ENCODE measurements around the gene PTPRN.
"Not testable (repeated sequence)": the region's sequence is repeated elsewhere in the genome, so short reads cannot be mapped to it uniquely, and the experiment has no call there.

PTPRN gene

DNA sequence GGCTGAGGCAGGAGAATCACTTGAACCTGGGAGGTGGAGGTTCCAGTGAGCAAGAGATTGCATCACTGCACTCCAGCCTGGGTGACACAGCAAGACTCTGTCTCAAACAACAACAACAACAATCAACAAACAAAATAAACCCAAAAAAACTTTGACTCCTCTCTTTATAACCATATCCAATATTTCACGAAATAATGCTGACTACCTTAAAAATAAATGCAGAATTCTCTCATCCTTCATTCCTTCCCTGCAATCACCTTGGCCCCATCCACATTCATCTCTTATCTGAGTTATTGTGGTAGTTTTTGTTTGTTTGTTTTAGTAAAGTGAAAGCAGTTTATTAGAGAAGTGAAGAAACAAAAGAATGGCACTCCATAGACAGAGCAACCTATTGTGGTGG is 3.2 kb downstream of the PTPRN start:
- no peak for DNase-seq

DNA sequence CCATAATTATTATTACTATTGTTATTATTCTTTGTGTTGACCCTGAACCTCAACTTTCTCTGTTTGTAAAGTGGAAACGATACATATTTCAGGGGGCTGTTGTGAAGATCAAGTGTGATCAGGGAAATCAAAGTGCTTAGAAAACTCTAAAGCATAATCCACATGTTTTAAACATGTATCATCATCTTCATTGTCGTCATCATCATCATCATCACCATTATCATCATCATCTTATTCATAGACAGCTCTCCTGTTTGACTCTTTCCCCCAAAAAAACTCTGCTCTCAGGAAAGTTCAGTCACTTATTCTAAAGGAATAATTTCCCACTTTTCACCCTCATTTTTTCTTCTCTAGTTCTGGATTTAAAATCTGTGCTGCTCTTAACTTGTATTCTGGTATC is 5.0 kb downstream of the PTPRN start:
- DNase-seq, result no peak

DNA sequence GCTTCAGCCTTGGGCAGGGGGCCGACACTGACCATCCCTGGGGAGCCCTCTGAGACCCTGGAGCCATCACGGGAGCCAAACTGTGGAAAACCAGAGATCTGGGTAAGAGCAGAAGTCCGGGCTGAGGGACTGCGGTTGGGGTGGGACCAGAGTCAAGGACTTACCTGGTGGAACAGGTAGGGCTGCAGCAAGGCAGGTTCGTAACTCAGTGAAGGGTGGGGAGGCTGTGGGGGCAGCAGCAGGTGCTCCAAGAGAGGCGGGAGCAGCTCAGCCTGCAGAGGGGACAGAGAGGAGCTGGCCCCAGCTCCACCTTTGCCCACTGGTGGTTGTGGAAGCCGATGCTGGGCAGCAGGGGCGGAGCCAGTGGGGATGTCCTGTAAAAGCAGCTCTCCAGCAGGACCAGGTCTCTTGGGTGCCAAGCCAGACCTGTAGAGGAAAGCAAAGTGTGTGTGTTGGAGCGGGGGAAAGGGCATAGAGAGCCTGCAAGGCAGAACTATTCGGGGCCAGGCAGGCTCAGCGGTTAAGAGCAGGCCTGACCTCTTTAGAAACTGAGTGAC is 6.7 kb downstream of the PTPRN start:
- no peak for DNase-seq

DNA sequence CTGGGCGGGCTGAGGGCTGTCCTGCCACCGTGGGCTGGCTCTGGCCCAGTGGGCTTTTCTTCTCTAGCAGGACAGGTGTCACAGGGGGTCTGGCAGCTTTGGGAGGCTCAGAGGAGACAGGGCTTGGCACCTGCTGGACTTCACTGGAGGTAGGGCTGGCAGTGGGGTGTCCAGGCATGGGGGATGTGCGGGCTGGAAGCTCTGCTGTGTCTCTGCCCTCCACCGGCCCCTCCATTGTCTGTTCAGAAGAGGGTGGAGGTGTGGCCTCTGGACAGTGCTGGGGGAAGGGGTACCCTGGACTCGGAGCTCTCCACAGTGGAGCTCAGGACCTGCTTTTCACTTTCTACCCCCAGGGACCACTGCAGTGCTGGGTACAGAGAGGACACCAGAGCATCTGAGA is 9.2 kb downstream of the PTPRN start:
- no peak for DNase-seq

DNA sequence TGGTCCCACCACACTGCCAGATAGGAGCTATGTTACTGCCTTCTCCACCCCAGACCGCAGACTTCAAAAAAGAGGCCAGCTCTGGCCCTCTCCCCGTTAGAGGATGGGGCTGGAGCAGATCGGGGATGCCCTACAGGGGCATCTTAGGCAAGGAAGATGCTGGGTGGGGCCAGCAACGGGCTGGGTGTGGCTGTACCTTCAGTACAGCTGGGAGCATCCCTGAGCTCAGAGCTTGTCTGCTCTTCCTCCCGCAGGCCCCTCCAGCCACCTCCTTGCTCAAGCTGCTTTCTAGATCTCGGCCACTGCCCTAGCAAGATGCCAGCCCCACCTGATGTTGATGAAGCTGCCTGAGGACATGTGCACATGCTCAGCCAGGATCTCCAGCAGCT is 9.8 kb downstream of the PTPRN start:
- no peak for DNase-seq

DNA sequence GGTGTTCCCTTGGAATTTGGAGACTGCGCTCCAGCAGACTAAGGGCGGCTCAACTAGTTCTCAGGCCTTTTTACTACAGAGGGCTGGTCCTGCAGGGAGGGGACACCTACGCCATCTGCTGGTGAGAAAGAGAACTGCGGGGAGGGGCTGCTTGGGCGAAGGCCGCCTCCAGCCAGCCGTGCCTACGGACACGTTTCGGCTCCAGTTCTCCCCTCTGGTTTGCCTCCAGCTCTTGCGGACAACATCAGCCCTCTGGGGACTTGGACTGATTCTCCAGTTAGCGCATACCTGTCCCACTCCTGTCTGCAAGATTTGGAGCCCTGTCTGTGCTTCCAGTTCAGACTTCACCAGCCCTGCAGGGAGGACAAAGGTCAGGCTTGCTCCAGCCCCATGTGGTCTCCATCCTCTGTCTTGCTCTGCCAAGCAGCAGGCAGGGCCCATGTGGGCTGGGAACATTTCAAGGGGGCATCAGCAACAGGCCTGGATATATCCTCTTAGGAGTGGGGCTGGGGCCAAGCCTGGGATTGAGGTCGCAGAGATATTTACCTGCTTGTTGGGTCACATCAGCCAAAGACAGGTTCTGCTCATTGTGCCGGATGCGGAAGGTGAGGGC is 10.3 kb downstream of the PTPRN start:
- peak; percentile 96 for DNase-seq

DNA sequence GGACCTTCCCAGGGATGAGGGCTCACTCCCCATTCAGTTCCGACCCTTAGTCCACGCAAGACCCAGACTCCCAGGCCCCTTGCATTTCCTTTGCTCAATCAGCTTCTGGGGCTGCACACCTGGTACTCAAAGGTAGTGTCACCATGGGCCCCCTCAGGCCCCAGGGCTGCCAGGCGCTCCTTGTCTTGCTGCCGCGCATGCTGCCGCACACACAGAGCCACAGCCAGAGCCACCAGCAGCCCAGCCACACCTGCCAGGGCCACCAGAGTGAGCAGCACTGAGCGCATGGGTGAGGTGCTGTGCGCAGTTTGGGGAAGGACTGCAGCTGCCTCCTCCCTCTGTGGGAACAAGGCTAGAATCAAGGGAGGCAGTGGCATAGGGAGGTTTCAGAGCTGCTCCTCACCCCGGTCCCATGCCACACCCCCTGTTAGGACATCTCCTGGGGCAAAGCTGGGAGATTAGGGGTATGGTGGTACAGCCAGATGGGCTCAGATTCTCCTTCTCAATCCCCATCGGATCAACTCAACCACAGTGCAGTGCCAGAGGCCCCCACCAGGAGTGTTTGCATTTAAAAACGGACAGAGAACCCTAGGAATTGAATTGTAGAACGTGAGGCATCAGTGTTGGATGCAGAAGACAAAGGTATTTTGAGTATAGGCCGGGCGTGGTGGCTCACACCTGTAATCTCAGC is 11.3 kb downstream of the PTPRN start:
- no peak for DNase-seq

DNA sequence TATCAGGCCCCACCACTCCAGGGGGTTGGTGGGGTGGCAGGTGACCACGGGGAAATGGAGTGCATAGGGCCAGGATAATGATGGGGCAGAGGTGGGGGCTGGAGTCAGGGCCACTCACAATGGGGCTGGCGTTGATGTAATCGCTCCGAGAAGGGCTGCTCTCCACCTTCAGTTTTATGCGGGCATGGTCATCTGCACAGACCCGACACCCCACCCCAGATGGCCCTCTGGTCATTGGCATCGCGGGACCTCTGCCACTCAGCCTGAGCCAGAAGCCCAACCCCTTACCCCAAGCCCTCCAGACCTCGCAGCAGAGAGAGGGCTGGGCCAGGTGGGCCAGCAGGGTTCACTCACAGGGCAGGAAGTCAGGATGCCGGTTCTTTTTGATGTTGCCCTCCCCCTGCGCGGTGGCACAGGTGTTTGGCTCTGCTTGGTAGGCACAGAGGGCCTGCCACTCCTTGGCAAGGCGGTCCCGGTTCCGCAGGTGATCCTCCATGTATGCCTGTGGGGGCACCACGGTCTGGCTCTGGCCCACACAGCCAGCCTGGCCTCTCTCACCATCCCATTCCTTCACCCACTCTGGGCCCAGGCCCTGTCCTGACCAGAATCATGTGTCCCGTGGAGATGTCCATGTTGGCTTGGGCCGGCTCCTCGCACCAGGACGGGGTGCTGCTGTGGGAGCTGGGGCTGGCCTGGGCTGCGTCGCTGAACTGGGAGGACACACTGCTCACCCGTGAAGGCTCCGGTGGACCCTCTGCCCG is 12.4 kb downstream of the PTPRN start:
- no peak for DNase-seq

DNA sequence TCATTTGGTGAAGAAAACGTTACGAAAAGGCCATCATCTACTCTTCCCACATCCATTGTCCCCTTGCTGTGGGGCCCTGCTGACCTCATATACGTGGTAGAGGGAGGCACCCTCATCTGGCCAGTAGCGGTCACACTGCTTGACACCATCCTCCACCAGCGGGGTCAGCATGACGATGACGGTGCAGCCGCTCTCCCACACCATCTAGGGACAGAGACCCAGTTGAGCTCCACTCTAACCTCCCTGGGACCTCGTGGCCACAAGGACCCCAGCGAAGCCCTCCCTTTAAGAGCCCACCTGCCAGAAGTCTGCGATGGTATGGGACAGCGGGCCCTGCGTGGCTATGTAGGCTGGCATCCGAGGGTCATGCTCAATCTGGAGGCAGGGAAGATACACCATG is 13.1 kb downstream of the PTPRN start:
- no peak for DNase-seq

DNA sequence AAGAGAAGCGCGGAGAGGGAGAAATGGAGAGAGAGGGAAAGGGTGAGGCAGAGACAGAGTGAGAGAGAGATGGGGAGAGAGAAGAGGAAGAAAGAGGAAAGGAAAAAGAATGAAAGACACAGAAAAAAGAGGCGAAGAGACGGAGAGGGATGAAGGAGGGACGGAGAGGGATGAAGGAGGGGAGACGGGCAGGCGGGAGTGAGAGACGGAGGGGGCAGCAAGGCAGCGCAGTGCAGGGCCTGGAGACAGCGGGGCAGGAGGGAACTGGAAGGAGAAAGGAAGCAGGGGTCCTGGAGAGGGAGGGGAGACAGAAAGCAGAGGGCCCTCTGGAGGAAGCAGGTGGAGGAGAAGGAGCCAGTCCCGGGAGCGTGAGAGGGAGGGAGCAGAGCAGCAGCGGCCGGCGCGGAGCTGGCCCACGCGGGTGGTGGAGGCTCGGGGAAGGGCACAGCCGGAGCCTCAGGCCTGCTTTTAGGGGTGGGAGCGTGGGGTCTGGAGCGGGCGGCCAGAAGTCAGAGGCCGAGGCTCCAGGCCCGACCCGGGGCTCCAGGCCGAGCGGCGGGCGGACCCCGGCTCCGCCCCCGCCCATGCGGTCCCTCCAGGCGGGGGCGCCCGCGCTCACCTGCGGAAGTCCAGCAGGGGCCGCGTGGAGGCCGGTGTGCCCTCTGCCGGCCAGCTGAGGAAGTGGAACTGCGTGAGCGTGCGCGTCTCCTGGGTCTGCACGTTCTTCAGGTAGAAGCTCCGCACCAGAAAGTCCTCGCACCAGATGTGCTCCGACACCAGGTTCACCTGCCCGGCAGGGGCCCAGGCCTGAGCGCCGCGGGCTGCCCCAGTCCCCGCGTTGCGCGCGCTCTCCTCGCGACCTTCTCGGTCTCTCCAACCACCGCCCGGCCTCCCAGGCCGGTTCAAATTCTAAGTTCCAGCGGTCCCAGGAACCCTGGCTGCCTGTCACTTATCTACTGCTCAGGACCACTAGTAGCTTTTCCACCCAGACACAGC is 14.5 kb downstream of the PTPRN start:
- peak; percentile 98 for DNase-seq

DNA sequence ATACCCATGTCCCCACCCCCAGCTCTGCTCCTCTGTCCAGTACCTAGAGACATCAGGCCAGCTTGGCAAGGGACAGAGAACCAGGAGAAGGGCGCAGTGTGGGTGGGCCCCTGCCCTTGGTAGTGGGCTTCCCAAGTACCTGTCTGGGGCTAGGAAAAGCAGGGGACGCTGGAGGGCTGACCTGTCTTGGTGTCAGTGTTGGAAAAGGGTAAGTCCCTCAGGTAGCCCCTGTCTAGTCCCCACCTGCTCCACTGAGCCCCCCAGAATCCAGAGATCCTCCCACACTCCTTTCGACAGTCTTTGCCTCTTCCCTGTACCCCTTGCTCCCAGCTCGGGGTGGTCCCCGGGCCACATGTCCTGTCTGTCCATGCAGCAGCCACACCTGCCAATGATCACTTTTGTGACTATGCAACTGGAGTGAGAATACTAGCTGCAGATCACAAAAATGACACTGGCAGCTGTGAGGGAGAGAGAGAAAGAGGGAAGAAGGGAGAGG is 15.4 kb downstream of the PTPRN start:
- no peak for DNase-seq

DNA sequence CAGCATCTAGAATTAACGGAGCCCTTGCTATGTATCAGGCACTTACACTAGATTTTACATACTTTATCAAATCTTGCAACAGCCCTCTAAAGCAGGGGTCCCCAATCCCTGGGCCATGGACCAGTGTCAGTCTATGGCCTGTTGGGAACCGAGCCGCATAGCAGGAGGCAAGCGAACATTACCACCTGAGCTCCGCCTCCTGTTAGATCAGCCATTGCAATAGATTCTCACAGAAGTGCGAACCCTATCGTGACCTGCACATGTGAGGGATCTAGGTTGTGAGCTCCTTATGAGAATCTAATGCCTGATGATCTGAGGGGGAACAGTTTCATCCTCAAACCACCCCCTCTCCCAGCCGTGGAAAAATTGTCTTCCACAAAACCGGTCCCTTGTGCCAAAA is 16.6 kb downstream of the PTPRN start:
- no peak for DNase-seq

DNA sequence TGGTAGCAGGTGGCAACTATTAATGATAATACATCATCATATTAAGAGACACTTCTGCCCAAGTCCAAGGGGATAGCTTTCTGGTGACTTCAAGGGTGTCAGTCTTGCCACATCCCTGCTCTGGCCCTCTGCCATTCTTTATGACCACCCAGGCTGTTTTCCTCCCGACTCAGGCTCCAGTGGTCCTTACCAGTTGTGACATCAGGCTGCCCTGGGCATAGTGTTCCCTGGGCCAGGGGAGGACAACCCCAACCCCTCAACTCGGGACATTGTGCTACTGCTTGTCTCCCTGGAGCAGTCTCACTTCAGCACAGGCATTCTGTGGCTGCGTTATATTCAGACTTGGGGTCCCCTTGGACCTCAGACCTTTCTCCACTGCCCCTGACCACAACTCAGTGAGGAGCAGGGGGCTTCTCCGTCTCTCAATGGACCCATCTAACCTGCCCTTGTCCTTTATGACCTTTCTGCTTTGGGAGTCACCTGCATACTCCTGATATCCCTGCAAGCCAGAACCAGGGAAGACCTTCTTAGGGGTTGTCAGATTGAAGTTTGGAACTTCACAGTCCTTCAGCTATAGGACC is 17.2 kb downstream of the PTPRN start:
- no peak for DNase-seq

DNA sequence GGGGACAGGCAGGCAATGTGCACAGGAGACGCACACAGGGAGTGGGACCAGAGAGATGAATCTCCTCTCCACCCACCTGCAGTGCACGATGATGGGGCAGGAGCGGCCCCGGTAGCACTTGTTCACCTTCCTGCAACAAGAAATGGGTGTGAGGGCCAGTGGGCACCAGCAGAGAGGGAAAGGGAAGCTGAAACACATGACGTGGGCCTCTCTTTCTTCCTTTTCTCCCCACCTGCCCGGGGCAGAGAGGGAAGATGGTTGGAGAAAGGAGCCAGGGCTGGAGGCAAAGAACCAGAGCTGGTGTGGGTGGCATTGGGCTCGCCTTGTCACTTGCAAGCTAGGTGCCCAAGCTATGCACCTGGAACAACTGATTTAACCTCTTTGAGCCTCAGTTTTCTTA is 17.8 kb downstream of the PTPRN start:
- DNase-seq, result no peak

DNA sequence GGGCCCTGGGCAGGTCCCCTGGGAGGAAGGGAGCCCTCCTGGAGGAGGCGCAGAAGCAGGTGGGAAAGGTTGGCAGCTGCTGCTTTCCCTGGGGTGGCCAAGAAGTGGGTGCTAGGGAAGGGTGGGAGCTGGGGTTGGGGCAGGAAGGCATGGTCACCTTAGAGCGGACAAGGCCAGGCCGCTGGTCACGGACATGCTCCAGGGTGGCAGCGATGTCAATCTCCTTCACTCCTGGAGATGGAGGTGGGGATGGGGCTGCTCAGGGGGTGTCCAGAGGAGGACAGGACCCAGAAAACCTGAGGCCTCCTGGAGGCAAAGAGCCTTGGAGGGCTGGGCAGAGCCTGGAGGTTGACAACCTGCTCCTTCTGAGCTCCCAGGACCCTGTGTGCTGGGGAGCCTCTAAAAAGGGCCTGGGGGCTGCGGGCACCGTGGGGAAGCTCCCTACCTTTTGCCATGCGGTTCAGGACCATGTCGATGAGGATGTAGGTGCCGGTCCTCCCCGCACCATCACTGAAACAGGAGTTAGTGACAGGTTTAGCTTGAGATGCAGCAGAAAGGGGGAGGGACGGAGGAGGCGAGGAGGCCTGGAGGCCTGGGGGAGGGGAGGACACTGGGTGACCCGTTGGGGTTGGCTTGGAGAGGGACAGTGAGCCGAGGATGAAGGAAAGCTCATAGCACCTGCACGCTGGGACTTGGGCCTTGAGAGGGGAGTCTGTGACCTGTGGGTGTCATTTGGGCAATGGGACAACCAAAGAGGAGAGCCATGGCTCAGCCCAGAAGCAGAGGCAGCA is 18.6 kb downstream of the PTPRN start:
- no peak for DNase-seq

DNA sequence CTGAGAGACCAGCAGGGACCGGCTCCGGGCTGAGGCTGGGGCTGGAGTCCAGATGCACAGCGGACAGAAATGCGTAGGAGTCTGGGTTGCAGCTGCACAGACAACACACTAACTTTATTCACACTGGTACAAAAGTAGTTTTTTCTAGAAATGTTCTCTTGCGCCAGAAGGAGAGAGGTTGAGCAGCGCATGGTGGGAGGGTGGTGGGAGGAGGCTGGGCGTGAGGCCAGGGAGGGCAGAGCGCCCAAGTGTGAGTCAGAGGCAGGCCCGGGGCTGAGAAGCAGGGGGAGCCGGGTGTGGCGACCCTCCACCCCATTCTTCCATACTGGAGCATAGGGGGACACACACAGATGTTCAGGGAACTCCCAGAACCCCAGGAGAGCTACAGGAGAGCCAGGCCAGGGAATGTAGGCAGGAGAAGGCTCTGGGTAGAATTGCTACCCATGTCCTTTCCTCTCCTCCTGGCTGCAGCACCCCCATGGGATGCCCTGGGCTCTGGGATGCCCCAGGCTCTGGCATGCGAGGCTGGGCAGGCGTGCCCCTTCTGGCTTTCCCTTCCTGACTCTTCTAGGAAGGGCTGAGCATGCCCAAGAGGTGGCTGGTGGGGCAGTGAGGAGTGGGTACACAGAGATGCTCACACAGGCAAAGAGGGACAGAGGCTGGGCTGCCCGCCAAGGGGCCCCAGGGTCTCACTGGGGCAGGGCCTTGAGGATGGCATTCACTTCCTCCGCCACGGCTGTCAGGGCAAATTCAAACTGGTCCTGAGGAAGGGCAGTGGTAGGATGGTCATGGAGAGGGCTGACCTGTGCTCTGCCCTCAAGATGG is 19.5 kb downstream of the PTPRN start:
- DNase-seq, result no peak

DNA sequence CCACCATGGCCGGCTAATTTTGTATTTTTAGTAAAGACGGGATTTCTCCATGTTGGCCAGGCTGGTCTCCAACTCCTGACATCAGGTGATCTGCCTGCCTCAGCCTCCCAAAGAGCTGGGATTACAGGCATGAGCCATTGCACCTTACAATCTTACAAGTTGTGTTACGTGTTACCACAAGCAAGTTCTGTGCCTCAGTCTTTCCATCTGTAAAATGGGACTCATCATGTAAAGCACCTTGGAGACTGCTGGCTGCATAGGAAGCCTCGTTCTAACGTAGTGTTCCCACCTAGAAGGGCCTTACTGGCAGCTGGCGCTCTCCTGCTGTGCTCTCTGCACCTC is 20.0 kb downstream of the PTPRN start:
- DNase-seq, result no peak

DNA sequence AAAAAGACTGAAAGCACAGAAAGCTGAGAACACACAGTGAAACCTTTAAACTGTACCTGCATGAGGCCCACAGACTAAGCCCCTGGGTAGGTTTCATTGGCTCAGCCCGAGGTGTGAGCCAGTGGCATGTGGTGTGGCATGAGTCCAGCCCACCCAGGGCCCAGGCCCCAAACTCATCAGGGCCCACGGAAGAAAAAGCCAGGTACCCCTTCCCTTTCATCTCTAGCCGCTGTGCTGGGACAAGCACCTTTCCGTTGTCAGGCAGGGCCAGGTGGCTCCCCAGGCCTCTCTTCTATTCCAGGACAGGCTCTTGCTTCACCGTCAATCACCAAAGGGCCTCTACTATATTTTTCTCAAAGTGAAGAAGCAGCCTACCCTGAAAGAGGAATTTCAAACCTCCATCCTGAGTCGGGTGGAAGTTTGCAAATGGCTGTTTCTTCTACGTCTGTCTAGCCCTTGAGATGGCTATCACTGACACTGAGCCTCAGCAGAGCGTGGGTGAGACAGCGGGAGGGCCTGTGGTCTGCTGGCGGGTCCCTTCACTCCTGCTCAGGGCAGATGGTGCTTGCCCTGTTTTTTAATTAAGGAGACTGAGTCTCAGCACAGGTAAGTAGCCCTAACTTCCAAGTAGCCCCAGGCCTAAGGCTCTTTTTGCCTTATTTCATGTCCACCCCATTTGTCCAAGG is 21.5 kb downstream of the PTPRN start:
- no peak for DNase-seq

DNA sequence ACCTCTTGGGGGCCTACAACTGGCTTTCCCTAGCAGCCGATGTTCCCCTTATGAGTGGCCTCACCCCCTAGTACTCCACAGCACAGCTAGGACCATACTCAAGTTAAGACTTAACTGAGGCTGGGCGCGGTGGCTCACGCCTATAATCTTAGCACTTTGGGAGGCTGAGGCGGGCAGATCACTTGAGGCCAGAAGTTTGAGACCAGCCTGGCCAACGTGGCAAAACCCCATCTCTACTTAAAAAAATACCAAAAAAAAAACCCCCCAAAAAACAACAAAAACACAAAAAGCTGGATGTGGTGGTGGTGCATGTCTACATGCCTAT is 22.1 kb downstream of the PTPRN start:
- DNase-seq, result not testable (repeated sequence)
